HG02981 (cell line): ENCODE results near the gene EXO1.
"Not testable (repeated sequence)": the region's sequence is repeated elsewhere in the genome, so short reads cannot be mapped to it uniquely, and the experiment has no call there.

Experiments used
- ATAC-seq: cut with Tn5 transposase; IDR thresholded peaks from one replicate; pipeline ENCODE4 v1.9.1; 2021; ENCODE audit warnings: mild to moderate bottlenecking, moderate library complexity; ENCODE audit not compliant: unreplicated experiment

EXO1 gene

GRCh38 chr1:241834733-241835377 is 13.1 kb upstream of the EXO1 start:
- ATAC-seq, result no peak

GRCh38 chr1:241836941-241837340 is 11.1 kb upstream of the EXO1 start:
- no peak for ATAC-seq

- no peak for ATAC-seq
Measured at GRCh38 chr1:241837416-241837815, 10.6 kb upstream of the EXO1 start.

GRCh38 chr1:241837901-241838300 is 10.1 kb upstream of the EXO1 start:
- ATAC-seq, result no peak

GRCh38 chr1:241838897-241839296 is 9.1 kb upstream of the EXO1 start:
- ATAC-seq, result no peak

GRCh38 chr1:241839369-241839979 is 8.5 kb upstream of the EXO1 start:
- peak; percentile 47 for ATAC-seq

GRCh38 chr1:241840164-241840563 is 7.8 kb upstream of the EXO1 start:
- no peak for ATAC-seq

- ATAC-seq, result no peak
Measured at GRCh38 chr1:241841691-241842090, 6.3 kb upstream of the EXO1 start.

- ATAC-seq, result no peak
Measured at GRCh38 chr1:241842565-241842964, 5.4 kb upstream of the EXO1 start.

GRCh38 chr1:241844593-241844992 is 3.4 kb upstream of the EXO1 start:
- no peak for ATAC-seq

GRCh38 chr1:241846375-241846774 is 1.6 kb upstream of the EXO1 start:
- no peak for ATAC-seq

GRCh38 chr1:241846862-241847539 is 1.0 kb upstream of the EXO1 start:
- no peak for ATAC-seq

- ATAC-seq, result no peak
Measured at GRCh38 chr1:241847540-241847795, 536 bp upstream of the EXO1 start.

- ATAC-seq, result peak; percentile 14
Measured at GRCh38 chr1:241848686-241849344, 811 bp downstream of the EXO1 start.

GRCh38 chr1:241849345-241849695 is 1.3 kb downstream of the EXO1 start:
- ATAC-seq, result no peak

GRCh38 chr1:241855545-241856140 is 7.6 kb downstream of the EXO1 start:
- not testable (repeated sequence) for ATAC-seq

- ATAC-seq, result peak; percentile 52
Measured at GRCh38 chr1:241857131-241857530, 9.1 kb downstream of the EXO1 start.

GRCh38 chr1:241860922-241861321 is 12.9 kb downstream of the EXO1 start:
- no peak for ATAC-seq

GRCh38 chr1:241869022-241869421 is 21.0 kb downstream of the EXO1 start:
- no peak for ATAC-seq

- ATAC-seq, result no peak
Measured at GRCh38 chr1:241870336-241870735, 22.3 kb downstream of the EXO1 start.

- ATAC-seq, result no peak
Measured at GRCh38 chr1:241870746-241871430, 22.9 kb downstream of the EXO1 start.
